Prostate gland (tissue), 2 donors: Measurements from ENCODE around the gene MRPL33.

Source experiments
- POLR2A ChIP-seq: fragments of 450-650 bp; IDR thresholded peaks from one replicate; pipeline ENCODE4 v1.6.1; 2016; ENCODE audit warnings: antibody characterized with exemption, mild to moderate bottlenecking
- TF ChIP-seq, protein P1 (sequence below), 4 experiments: fragments of 200-600 bp in 2 of 4; fragments of 450-650 bp in 2 of 4; sonication (generic) in 2 of 4; IDR thresholded peaks; 1 replicate in 3 of 4; 2 replicates in 1 of 4; pipeline ENCODE4 v1.5.1; 2016 to 2019; ENCODE audit warnings: antibody characterized with exemption in 4 of 4, mild to moderate bottlenecking in 2 of 4, moderate library complexity in 2 of 4

DNA sequence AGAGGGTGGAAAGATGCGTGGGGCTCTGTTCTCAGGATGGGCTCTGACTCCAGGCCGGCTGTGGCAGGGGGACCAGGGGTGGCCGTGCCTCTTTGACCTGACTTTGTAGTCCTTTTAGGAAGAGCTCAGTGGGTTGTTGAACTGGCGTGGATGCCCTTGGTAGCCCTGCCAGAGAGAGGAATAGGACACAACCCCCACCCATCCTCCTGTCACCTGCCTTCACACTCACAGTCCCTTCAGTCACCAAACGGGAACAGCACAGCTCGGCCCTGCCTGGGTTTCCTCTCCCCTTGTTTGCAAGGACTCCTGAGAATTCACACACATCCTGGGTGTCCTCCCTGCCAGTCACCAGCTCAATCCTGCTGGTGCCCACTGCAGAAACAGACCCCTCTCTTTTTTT, 20.1 kb upstream of the MRPL33 start:
- no peak for TF ChIP-seq POLR2A
- TF ChIP-seq, protein P1, sequence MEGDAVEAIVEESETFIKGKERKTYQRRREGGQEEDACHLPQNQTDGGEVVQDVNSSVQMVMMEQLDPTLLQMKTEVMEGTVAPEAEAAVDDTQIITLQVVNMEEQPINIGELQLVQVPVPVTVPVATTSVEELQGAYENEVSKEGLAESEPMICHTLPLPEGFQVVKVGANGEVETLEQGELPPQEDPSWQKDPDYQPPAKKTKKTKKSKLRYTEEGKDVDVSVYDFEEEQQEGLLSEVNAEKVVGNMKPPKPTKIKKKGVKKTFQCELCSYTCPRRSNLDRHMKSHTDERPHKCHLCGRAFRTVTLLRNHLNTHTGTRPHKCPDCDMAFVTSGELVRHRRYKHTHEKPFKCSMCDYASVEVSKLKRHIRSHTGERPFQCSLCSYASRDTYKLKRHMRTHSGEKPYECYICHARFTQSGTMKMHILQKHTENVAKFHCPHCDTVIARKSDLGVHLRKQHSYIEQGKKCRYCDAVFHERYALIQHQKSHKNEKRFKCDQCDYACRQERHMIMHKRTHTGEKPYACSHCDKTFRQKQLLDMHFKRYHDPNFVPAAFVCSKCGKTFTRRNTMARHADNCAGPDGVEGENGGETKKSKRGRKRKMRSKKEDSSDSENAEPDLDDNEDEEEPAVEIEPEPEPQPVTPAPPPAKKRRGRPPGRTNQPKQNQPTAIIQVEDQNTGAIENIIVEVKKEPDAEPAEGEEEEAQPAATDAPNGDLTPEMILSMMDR (IDR thresholded peaks at IDR 0.05) = no peak
